Measurements from ENCODE around the gene DHDH. TPM values are rescaled to one million over a fixed set of nuclear protein-coding genes. Genes with fewer than 3 reads are reported as not detected.

Gene DHDH
- total and polyA plus RNA-seq, 2 of the 13 experiments (the other 11 are each of a cell fraction or from before 2014, with no cell fraction given) = 0.13 to 0.91 TPM

DNA sequence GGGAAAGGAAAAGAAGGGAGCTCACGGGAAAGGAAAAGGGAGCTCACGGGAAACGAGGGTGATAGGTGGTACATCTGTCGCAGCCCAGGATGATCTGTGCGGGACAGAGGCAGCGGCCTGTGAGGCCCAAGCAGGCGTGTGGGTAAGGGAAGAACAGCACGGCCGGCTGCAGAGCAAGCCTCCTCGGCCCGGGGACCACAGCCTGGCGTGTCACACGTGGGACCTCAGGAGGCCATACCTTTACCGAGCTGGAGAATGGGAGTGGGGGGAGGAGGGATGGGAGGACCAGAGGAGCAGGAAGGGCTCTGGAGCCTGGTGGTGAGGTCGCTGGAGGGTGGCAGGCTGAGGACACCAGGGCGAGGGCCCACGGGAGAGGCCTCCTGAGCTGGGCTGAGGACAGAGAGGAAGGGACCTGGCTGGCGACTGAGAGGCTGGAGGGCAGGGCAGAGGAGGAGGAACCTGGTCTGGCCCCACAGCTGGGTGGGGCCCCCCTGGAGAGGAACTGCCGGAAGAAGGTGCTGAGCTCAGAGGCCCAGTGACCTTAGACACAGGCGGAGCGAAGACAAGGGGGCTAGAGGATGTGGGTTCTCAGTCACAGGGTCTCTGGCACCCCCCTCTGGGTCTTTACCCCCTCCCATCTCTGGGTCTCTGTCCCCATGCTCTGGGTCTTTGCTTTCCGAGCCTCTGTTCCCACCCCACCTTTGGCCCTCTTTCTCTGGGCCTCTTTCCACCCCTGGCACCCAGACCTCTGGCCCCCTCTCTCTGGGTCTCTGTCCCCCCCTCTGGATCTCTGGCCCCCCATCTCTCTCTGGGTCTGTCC is 28.7 kb downstream of the DHDH start (continued):
- TF ChIP-seq ZNF543 (CRISPR knock-in tag; IDR thresholded peaks at IDR 0.05) (no peak), HOXA9 (CRISPR knock-in tag; IDR thresholded peaks at IDR 0.05; ENCODE audit: borderline replicate concordance) (no peak), ZFP36L2 (CRISPR knock-in tag; IDR thresholded peaks at IDR 0.05) (0 out of 2 replicates have a peak, but pooled peaks have one; percentile 26), ELF3 (CRISPR knock-in tag; IDR thresholded peaks at IDR 0.05) (peak; percentile 91), BRF2 (CRISPR knock-in tag; IDR thresholded peaks at IDR 0.05) (no peak), GABPB1 (CRISPR knock-in tag; IDR thresholded peaks at IDR 0.05) (peak; percentile 81), FIP1L1 (IDR thresholded peaks at IDR 0.05; ENCODE audit: borderline replicate concordance, insufficient read depth, low read depth, low read length) (peak; percentile 95; the same call in 1 of the 2 replicates), MTA1 (CRISPR knock-in tag; IDR thresholded peaks at IDR 0.05; ENCODE audit: borderline replicate concordance) (peak; percentile 83), HDAC1 (CRISPR knock-in tag; IDR thresholded peaks at IDR 0.05) (peak; percentile 73; the same call in 1 of the 2 replicates), PITX1 (CRISPR knock-in tag; IDR thresholded peaks at IDR 0.05) (peak; percentile 84; the same call in 1 of the 2 replicates), JUNB (CRISPR knock-in tag; IDR thresholded peaks at IDR 0.05; ENCODE audit: borderline replicate concordance) (no peak), MYC (CRISPR knock-in tag; IDR thresholded peaks at IDR 0.05; ENCODE audit: borderline replicate concordance) (peak; percentile 77; the same call in 1 of the 2 replicates), ZNF17 (CRISPR knock-in tag; IDR thresholded peaks at IDR 0.05) (no peak), ZNF282 (IDR thresholded peaks at IDR 0.05; ENCODE audit: partially characterized antibody) (no peak), ZNF160 (CRISPR knock-in tag; IDR thresholded peaks at IDR 0.05) (peak; percentile 62; the same call in 1 of the 2 replicates), SOX13 (IDR thresholded peaks at IDR 0.05) (0 out of 2 replicates have a peak, but pooled peaks have one; percentile 9), SOX13 (CRISPR knock-in tag; conservative IDR thresholded peaks at IDR 0.05 in 1 of 2, IDR thresholded peaks at IDR 0.05 in 1 of 2) (peak in 1 of 2 experiments; percentile 41; a peak in 2 of 4 replicates), TP53 (CRISPR knock-in tag; conservative IDR thresholded peaks at IDR 0.05) (no peak; the same call in 1 of the 2 replicates), FOXC1 (CRISPR knock-in tag; IDR thresholded peaks at IDR 0.05; ENCODE audit: borderline replicate concordance) (peak; percentile 64), MXD1 (CRISPR knock-in tag; IDR thresholded peaks at IDR 0.05) (peak; percentile 50; the same call in 1 of the 2 replicates), ZNF83 (CRISPR knock-in tag; IDR thresholded peaks at IDR 0.05; ENCODE audit: borderline replicate concordance) (0 out of 2 replicates have a peak, but pooled peaks have one; percentile 12), BRCA1 (CRISPR knock-in tag; IDR thresholded peaks at IDR 0.05) (peak; percentile 53; the same call in 1 of the 2 replicates), RBM22 (optimal IDR thresholded peaks at IDR 0.05; ENCODE audit: low read length) (peak; percentile 97), RFX3 (CRISPR knock-in tag; IDR thresholded peaks at IDR 0.05) (no peak)
- TF ChIP-seq, protein P1, sequence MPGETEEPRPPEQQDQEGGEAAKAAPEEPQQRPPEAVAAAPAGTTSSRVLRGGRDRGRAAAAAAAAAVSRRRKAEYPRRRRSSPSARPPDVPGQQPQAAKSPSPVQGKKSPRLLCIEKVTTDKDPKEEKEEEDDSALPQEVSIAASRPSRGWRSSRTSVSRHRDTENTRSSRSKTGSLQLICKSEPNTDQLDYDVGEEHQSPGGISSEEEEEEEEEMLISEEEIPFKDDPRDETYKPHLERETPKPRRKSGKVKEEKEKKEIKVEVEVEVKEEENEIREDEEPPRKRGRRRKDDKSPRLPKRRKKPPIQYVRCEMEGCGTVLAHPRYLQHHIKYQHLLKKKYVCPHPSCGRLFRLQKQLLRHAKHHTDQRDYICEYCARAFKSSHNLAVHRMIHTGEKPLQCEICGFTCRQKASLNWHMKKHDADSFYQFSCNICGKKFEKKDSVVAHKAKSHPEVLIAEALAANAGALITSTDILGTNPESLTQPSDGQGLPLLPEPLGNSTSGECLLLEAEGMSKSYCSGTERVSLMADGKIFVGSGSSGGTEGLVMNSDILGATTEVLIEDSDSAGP (CRISPR knock-in tag; IDR thresholded peaks at IDR 0.05; ENCODE audit: borderline replicate concordance) = peak; percentile 93; the same call in 1 of the 2 replicates
- TF ChIP-seq, protein P2, sequence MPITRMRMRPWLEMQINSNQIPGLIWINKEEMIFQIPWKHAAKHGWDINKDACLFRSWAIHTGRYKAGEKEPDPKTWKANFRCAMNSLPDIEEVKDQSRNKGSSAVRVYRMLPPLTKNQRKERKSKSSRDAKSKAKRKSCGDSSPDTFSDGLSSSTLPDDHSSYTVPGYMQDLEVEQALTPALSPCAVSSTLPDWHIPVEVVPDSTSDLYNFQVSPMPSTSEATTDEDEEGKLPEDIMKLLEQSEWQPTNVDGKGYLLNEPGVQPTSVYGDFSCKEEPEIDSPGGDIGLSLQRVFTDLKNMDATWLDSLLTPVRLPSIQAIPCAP (CRISPR knock-in tag; IDR thresholded peaks at IDR 0.05; ENCODE audit: low read depth) = no peak
